ENCODE measurements around the gene CPLX3.

CPLX3 gene

GRCh38 chr15:74788683-74789151 is 37.7 kb upstream of the CPLX3 start:
- no peak for DNase-seq

GRCh38 chr15:74789171-74789631 is 37.2 kb upstream of the CPLX3 start:
- no peak for DNase-seq

DNA sequence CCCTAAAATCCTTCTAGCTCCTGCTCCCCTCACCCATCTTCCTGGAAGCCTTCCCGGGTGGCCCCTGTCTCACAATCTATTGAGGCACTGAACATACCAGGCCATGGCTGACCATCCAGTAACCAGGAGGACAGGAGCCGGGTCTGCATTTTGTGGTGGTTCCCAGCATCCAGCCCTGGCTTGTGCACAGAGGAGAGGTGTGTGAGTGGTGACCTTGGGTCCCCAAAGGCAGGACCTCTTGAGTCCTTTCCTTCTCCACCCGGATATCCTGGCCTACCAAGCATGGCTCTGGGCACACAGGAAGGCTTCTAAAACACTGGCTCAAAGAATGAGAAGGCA is 36.7 kb upstream of the CPLX3 start:
- no peak for DNase-seq

GRCh38 chr15:74790080-74790916 is 36.1 kb upstream of the CPLX3 start:
- DNase-seq: no peak

DNA sequence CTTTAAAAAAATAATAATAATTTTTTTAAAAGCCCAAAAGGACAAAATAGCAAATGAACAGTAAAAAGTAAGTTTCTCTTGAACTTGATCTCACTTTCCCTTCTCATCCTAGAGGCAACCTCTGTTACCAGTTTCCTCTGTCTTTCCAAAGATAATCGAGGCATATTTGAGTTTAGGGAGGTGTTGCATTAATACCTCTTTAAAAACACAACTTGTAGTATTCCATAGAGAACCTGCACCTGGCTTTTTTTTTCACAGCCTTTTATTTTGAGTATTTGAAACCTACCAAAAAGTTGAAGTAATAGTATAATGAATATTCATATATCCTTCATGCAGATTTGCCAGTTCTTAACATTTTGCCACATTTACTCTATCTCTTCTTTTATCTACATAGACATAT is 35.4 kb upstream of the CPLX3 start:
- no peak for DNase-seq

DNA sequence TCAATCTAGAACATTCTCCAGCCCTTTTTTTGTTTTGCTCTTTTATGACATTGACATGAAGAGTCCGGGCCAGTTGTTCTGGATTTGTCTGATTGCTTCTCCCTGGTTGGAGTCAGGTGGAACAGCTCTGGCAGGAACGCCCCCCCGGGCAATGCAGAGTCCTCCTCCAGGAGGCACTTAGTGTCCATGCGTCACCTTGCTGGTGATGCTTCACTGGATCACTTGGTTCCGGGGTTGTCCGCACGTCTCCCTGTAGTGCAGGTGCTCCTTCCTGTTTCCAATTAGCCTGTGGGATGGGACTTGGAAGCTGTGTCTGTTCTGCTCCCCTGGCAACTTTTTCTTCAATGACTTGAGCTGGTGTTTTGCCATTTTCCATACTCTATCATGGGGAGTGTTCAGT is 34.8 kb upstream of the CPLX3 start:
- no peak for DNase-seq

GRCh38 chr15:74792227-74793016 is 34.0 kb upstream of the CPLX3 start:
- no peak for DNase-seq

DNA sequence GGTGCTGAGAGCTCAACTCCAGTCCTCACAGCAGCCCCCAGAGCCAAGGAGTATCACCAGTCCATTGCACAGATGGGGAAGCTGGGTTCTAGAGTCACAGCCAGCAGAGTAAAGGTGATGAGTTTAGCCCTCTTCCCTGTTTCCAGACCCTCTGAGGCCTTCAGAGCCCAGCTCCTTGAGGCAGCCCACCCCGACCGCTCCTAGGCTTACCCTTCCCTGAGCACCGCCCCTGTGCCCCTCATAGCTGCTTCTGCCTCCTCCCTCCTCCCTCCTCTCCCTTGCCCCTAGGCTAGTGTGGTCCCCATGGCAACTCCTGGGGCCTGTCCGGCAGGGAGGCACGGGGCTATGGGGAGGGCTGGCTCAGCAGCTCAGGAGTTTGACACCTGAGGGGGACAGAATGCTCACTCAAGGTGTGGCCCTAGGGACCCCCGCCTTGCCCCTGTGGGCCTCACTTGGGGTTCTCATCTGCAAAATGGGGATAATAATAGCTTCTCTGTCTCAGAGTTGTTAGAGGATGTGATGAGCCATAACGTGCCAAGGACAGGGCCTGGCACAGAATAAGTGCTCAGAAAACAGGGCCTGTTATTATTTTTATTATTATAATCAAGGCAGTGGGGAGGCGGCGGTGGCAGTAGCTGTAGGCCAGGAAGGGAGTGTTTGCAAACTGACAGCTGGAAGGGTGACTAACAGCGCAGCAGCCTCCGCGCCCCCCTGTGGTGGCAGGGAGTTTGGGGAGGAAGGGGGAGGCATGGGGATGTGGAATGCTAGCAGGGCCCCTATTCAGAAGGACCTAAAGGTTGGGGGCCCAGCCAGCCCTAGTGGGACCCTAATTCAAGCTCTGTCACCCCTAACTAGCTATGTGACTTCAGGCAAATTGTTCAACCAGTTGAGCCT is 33.0 kb upstream of the CPLX3 start:
- no peak for DNase-seq

DNA sequence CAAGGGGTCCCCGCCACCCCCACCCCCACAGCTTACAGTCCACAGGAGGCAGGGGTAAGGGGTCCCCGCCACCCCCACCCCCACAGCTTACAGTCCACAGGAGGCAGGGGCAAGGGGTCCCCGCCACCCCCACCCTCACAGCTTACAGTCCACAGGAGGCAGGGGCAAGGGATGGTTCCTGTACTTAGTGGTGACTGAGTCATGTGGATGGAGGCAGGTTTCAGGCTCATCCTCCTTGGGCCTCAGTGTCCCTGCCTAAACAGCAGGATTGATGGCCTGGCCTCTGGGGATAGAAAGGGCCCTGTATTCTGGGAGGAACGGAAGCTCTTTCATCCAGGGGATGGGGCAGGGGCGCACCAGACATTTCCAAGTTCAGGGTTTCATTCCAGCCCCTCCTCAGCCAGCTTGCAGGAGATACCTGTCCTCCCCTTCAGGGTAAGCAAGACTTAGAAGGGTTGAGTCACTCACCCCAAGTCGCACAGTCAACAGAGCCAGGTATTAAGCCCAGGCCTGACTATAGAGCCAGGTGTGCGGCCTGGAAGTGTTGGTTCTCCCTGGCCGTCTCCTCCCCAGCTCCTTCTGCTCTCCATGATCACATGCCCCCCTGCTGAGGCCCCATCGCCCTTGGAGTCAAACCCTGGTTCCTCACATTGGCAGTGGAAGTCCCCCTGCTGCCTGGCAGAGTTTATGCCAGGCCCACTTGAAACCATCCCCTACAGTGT is 32.0 kb upstream of the CPLX3 start:
- DNase-seq: no peak

- no peak for DNase-seq
These were observed 31.5 kb upstream of the CPLX3 start for GRCh38 chr15:74794970-74795349.

DNA sequence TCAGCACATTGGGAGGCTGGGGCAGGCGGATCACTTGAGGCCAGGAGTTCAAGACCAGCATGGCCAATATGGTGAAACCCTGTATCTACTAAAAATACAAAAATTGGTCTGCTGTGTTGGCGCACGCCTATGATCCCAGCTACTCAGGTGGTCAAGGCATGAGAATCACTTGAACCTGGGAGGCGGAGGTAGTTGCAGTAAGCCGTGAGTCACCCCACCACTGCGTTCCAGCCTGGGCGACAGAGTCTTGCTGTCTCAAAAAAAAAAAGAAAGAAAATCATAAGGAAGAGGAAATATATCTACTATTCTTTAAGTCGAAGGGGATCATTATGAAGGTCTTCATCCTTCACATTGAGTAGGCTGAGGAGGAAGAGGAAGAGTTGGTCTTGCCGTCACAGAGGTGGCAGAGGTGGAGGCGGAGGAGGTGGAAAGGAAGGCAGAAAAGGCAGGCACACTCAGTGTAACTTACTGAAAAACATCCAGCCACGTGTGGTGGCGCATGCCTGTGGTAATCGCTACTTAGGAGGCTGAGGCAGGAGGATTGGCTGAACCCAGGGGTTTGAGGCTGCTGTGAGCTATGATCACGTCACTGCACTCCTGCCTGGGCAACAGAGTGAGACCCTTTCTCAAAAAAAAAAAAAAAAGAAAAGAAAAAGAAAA is 30.3 kb upstream of the CPLX3 start:
- DNase-seq: no peak

- DNase-seq: no peak
These were observed 27.8 kb upstream of the CPLX3 start for GRCh38 chr15:74798388-74799254.

GRCh38 chr15:74799255-74799855 is 27.1 kb upstream of the CPLX3 start:
- peak; percentile 62 for DNase-seq

DNA sequence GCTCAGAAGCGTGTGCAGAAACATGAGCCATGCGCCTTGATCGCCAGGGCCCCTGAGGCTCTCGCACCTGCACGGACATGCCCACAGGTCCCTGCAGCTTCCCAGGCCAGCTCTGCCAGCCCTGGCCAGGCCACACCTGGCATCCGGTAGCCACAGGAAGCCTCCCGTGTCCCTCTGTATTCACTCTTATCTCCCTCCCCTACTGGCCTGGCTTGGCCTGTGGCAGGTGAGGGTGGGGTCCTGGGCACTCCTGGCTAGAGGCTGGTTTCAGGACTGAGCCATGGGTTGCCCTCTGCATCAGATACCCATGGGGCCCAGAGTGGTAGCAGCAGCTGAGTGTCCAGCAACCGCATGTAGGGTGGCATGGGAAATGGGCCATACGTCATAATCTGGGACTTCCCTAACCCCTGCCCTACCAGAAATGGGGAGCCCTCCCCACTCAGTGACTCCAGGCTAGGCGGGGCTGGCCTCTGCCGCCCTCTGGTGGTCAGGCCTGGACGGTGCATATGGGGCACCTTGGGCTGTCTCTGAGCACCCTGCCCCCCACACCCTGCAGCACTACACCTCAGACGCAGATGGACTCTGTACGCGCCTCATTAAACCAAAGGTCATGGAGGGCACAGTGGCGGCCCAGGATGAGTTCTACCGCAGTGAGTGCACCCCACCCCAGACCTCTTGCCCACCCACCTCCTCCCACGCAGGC is 26.4 kb upstream of the CPLX3 start:
- DNase-seq: peak; percentile 81

GRCh38 chr15:74800559-74801094 is 25.8 kb upstream of the CPLX3 start:
- no peak for DNase-seq

GRCh38 chr15:74801311-74801997 is 25.0 kb upstream of the CPLX3 start:
- DNase-seq: no peak

- DNase-seq: no peak
These were observed 24.1 kb upstream of the CPLX3 start for GRCh38 chr15:74802290-74802689.

- no peak for DNase-seq
These were observed 23.5 kb upstream of the CPLX3 start for GRCh38 chr15:74802862-74803447.

Data from DMS53 (cell line).